Measurements from ENCODE around the gene CDC14A. TPM values are rescaled to one million over a fixed set of nuclear protein-coding genes. Genes with fewer than 3 reads are reported as not detected.
A peak's percentile ranks its signal among the peaks of the same experiment; 100 is the strongest.

The CDC14A gene
- total and polyA plus RNA-seq, 2 donors (not counting 1 experiment from before 2014, with no cell fraction given) = 1.4 to 3.5 TPM

DNA sequence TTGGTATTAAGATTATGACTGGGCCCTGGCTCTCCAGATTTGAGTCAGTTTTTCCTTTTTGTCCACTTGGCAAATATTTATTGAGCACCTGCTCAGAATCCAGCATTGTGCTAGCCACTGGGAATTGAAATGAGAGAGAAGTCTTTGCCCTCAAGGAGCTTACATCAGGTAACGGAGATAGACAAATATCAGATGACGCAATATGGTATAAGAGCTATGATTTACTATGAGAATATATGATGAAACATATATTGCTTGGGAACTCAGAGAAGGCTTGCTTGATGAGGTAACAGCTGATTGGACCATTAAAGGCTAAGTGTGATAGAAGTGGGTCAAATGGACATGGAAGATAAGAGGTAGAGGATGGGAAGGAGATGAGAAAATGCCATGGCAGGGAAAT, 144.6 kb downstream of the CDC14A start:
- H3K79me2 ChIP-seq (ENCODE audit: control insufficient read depth, insufficient read depth, low read length) = no peaks in the 10 kb centered on the region
- no peaks in the 10 kb centered on the region for H3K9me3 ChIP-seq (ENCODE audit: control insufficient read depth, insufficient read depth, low read depth, low read length)
- H3K9ac ChIP-seq (ENCODE audit: insufficient read depth, low read length) = no peak overlapping the region
- H3K4me3 ChIP-seq (replicated peaks in 1 of 4; ENCODE audit: control extremely low read depth in 1 of 4, insufficient read depth in 1 of 4, low read depth in 3 of 4, low read length in 4 of 4) = no peak overlapping the region
- H3K4me2 ChIP-seq (ENCODE audit: extremely low read depth, insufficient read depth, low read length) = no peak overlapping the region
- TF ChIP-seq, protein P1, sequence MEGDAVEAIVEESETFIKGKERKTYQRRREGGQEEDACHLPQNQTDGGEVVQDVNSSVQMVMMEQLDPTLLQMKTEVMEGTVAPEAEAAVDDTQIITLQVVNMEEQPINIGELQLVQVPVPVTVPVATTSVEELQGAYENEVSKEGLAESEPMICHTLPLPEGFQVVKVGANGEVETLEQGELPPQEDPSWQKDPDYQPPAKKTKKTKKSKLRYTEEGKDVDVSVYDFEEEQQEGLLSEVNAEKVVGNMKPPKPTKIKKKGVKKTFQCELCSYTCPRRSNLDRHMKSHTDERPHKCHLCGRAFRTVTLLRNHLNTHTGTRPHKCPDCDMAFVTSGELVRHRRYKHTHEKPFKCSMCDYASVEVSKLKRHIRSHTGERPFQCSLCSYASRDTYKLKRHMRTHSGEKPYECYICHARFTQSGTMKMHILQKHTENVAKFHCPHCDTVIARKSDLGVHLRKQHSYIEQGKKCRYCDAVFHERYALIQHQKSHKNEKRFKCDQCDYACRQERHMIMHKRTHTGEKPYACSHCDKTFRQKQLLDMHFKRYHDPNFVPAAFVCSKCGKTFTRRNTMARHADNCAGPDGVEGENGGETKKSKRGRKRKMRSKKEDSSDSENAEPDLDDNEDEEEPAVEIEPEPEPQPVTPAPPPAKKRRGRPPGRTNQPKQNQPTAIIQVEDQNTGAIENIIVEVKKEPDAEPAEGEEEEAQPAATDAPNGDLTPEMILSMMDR (conservative IDR thresholded peaks at IDR 0.05 in 1 of 2, IDR thresholded peaks at IDR 0.05 in 1 of 2; ENCODE audit: low read depth in 1 of 2, low read length in 2 of 2) = no peak
- no peak for TF ChIP-seq EZH2 (IDR thresholded peaks at IDR 0.05; ENCODE audit: low read length, missing control alignments)
- H3K36me3 ChIP-seq (ENCODE audit: control insufficient read depth, insufficient read depth, low read length) = no peaks in the 10 kb centered on the region
- H3K27me3 ChIP-seq (ENCODE audit: control insufficient read depth, insufficient read depth, low read length) = no peaks in the 10 kb centered on the region
- H3K4me1 ChIP-seq (ENCODE audit: control insufficient read depth, extremely low read depth, insufficient read depth, low read length) = no peaks in the 10 kb centered on the region
- H2AFZ ChIP-seq (ENCODE audit: low read length) = no peak overlapping the region
- DNase-seq (ENCODE audit: low read depth in 2 of 2) = no peak
- no peak overlapping the region for H3K27ac ChIP-seq (ENCODE audit: insufficient read depth, low read length)
- no peaks in the 10 kb centered on the region for H4K20me1 ChIP-seq (ENCODE audit: control insufficient read depth, extremely low read depth, insufficient read depth, low read length)

DNA sequence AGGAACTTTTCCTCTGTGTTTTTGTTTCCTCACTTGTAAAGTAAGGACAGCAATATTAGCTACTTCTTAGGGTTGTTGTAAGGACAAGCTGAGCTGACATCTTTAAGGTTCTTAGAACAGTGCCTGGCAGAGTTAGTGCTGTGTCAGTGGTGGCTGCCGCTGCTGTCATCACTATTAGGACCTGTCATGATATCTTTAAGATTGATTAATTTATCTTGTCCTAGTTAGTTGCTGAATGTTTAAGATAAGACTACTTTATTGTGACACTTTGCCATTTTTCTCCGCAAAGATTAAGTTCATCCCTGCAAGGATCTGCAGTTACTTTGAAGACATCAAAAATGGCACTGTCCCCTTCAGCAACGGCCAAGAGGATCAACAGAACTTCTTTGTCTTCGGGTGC, 145.5 kb downstream of the CDC14A start:
- Histone ChIP-seq H3K4me1 (ENCODE audit: control insufficient read depth, extremely low read depth, insufficient read depth, low read length) (no peaks in the 10 kb centered on the region), H4K20me1 (ENCODE audit: control insufficient read depth, extremely low read depth, insufficient read depth, low read length) (no peaks in the 10 kb centered on the region), H3K4me3 (replicated peaks in 1 of 4; ENCODE audit: control extremely low read depth in 1 of 4, insufficient read depth in 1 of 4, low read depth in 3 of 4, low read length in 4 of 4) (no peak overlapping the region), H3K79me2 (ENCODE audit: control insufficient read depth, insufficient read depth, low read length) (no peaks in the 10 kb centered on the region), H3K36me3 (ENCODE audit: control insufficient read depth, insufficient read depth, low read length) (no peaks in the 10 kb centered on the region), H3K27ac (ENCODE audit: insufficient read depth, low read length) (no peak overlapping the region), H3K27me3 (ENCODE audit: control insufficient read depth, insufficient read depth, low read length) (no peaks in the 10 kb centered on the region), H3K9ac (ENCODE audit: insufficient read depth, low read length) (no peak overlapping the region), H2AFZ (ENCODE audit: low read length) (no peak overlapping the region), H3K9me3 (ENCODE audit: control insufficient read depth, insufficient read depth, low read depth, low read length) (no peaks in the 10 kb centered on the region), H3K4me2 (ENCODE audit: extremely low read depth, insufficient read depth, low read length) (no peak overlapping the region)
- TF ChIP-seq EZH2 (IDR thresholded peaks at IDR 0.05; ENCODE audit: low read length, missing control alignments) = no peak
- TF ChIP-seq, protein P1 (conservative IDR thresholded peaks at IDR 0.05 in 1 of 2, IDR thresholded peaks at IDR 0.05 in 1 of 2; ENCODE audit: low read depth in 1 of 2, low read length in 2 of 2) = no peak
- no peak for DNase-seq (ENCODE audit: low read depth in 2 of 2)

DNA sequence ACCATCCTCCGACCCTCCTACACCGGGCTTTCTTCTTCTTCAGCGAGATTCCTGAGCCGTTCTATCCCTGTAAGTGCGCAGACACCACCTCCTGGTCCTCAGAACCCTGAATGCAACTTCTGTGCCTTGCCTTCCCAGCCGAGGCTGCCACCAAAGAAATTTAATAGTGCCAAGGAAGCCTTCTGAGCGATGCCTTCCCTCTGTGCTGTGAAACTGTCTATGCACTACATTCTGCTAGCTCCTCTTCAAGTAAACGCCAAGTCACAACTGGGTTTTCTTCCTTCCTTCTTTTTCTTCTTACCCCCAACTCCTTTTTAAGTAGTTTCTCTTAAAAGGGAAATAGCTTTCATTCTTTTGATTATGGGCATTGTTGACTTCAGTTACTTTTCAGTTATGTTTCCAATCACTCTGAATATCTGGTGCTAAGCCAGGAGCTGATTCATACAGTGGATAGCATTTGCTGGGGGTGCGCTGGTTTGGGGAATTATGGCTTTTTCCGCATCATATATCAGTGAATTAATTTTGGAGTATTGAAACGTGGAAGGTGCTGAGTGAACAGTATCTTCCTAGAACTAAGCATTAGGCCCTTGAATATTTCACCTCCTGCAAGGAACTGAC, 147.0 kb downstream of the CDC14A start:
- Histone ChIP-seq H3K27me3 (ENCODE audit: control insufficient read depth, insufficient read depth, low read length) (no peaks in the 10 kb centered on the region), H3K27ac (ENCODE audit: insufficient read depth, low read length) (no peak overlapping the region)
- DNase-seq (ENCODE audit: low read depth in 2 of 2) = peak in 1 of 2 donors; percentile 13

More for the DNA sequence above, 147.0 kb downstream of the CDC14A start:
- H3K9me3 ChIP-seq (ENCODE audit: control insufficient read depth, insufficient read depth, low read depth, low read length) = no peaks in the 10 kb centered on the region
- TF ChIP-seq, protein P1 (conservative IDR thresholded peaks at IDR 0.05 in 1 of 2, IDR thresholded peaks at IDR 0.05 in 1 of 2; ENCODE audit: low read depth in 1 of 2, low read length in 2 of 2) = no peak
- no peak for TF ChIP-seq EZH2 (IDR thresholded peaks at IDR 0.05; ENCODE audit: low read length, missing control alignments)
- no peaks in the 10 kb centered on the region for H3K4me1 ChIP-seq (ENCODE audit: control insufficient read depth, extremely low read depth, insufficient read depth, low read length)
- no peak overlapping the region for H3K9ac ChIP-seq (ENCODE audit: insufficient read depth, low read length)
- no peaks in the 10 kb centered on the region for H3K36me3 ChIP-seq (ENCODE audit: control insufficient read depth, insufficient read depth, low read length)
- no peaks in the 10 kb centered on the region for H3K79me2 ChIP-seq (ENCODE audit: control insufficient read depth, insufficient read depth, low read length)
- H3K4me3 ChIP-seq (replicated peaks in 1 of 4; ENCODE audit: control extremely low read depth in 1 of 4, insufficient read depth in 1 of 4, low read depth in 3 of 4, low read length in 4 of 4) = no peak overlapping the region
- H3K4me2 ChIP-seq (ENCODE audit: extremely low read depth, insufficient read depth, low read length) = no peak overlapping the region
- H4K20me1 ChIP-seq (ENCODE audit: control insufficient read depth, extremely low read depth, insufficient read depth, low read length) = no peaks in the 10 kb centered on the region
- H2AFZ ChIP-seq (ENCODE audit: low read length) = no peak overlapping the region

Measured in fibroblast of lung (primary cell).